ENCODE measurements around the gene ANK2.

ANK2 gene

DNA sequence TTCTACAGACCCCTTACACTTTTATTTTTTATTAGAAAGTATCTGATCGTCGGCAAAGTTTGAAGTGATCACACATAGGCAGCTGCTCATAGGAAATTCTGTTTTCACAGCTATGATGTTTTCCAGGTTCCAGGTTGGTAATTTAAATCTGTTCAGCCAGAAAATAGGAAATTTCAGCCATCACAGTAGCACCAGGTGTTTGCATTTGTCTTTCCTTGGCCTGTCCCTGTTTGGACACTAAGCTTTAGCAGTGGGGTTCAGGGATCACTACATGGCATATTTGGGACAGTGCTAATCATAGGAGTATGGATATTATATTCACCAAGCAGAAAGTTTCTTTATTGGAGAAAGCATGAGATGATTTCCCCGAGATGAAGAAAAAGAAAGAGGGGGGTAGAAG, 92.9 kb downstream of the ANK2 start:
- Histone ChIP-seq H3K4me1 (ENCODE audit: control insufficient read depth in 5 of 5, insufficient read depth in 5 of 5, low read length in 5 of 5) (peaks cover 0 to 18% (median 16%) of the 10 kb centered on the region in 5 donors), H3K9me3 (ENCODE audit: control insufficient read depth in 5 of 5, low read length in 5 of 5) (no peaks in the 10 kb centered on the region), H3K4me3 (ENCODE audit: low read depth in 1 of 5, low read length in 5 of 5) (no peak overlapping the region), H3K27me3 (ENCODE audit: control insufficient read depth in 5 of 5, insufficient read depth in 4 of 5, low read length in 5 of 5) (no peaks in the 10 kb centered on the region), H3K27ac (ENCODE audit: low read depth, low read length) (no peak overlapping the region), H3K36me3 (ENCODE audit: control insufficient read depth in 5 of 5, insufficient read depth in 5 of 5, low read length in 5 of 5) (no peaks in the 10 kb centered on the region), H3K9ac (ENCODE audit: low read length in 5 of 5) (no peak overlapping the region)

DNA sequence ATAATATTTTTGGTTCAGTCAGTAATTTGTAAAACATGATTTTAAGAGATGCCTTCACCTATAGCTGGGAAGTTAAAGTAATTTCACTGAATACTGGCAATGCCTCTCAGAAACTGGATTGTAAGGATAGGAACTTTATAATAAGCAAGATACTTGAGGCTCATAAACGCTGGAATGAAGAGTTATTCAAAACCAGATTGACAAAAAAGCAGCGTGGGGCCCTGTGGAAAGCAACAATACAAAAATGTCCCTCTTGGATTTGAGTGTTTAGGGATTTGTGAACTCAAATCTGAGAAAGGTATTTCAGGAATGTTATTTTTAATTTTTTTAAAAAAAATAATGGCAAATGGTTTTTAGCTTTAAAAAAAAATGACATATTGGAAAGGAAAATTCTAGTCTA, 94.6 kb downstream of the ANK2 start:
- Histone ChIP-seq H3K36me3 (ENCODE audit: control insufficient read depth in 5 of 5, insufficient read depth in 5 of 5, low read length in 5 of 5) (no peaks in the 10 kb centered on the region), H3K4me1 (ENCODE audit: control insufficient read depth in 5 of 5, insufficient read depth in 5 of 5, low read length in 5 of 5) (peaks cover 0 to 22% (median 18%) of the 10 kb centered on the region in 5 donors), H3K4me3 (ENCODE audit: low read depth in 1 of 5, low read length in 5 of 5) (no peak overlapping the region), H3K27me3 (ENCODE audit: control insufficient read depth in 5 of 5, insufficient read depth in 4 of 5, low read length in 5 of 5) (no peaks in the 10 kb centered on the region), H3K27ac (ENCODE audit: low read depth, low read length) (no peak overlapping the region), H3K9ac (ENCODE audit: low read length in 5 of 5) (no peak overlapping the region), H3K9me3 (ENCODE audit: control insufficient read depth in 5 of 5, low read length in 5 of 5) (no peaks in the 10 kb centered on the region)

DNA sequence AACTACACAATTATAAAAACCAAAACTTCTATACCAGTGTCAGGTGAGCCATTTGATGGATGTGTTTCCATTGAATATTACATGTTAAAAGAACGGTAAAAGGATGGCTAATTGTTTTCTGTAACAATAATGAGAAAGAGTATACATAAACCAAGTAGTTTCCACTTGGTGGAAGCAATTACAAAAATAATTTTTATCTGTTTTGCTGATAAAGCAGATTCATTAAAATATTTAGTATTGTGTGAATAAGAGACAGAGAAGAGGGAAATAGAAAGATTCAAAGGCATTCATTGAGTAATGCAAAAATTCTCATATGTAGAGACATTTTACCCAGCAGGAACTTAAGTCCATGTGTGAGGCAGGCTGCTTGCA, 95.7 kb downstream of the ANK2 start:
- H3K9me3 ChIP-seq (ENCODE audit: control insufficient read depth in 5 of 5, low read length in 5 of 5) = no peaks in the 10 kb centered on the region
- H3K9ac ChIP-seq (ENCODE audit: low read length in 5 of 5) = no peak overlapping the region
- no peaks in the 10 kb centered on the region for H3K27me3 ChIP-seq (ENCODE audit: control insufficient read depth in 5 of 5, insufficient read depth in 4 of 5, low read length in 5 of 5)
- no peak overlapping the region for H3K4me3 ChIP-seq (ENCODE audit: low read depth in 1 of 5, low read length in 5 of 5)
- H3K27ac ChIP-seq (ENCODE audit: low read depth, low read length) = no peak overlapping the region
- H3K4me1 ChIP-seq (ENCODE audit: control insufficient read depth in 5 of 5, insufficient read depth in 5 of 5, low read length in 5 of 5) = peaks cover 0 to 22% (median 18%) of the 10 kb centered on the region in 5 donors
- H3K36me3 ChIP-seq (ENCODE audit: control insufficient read depth in 5 of 5, insufficient read depth in 5 of 5, low read length in 5 of 5) = no peaks in the 10 kb centered on the region

DNA sequence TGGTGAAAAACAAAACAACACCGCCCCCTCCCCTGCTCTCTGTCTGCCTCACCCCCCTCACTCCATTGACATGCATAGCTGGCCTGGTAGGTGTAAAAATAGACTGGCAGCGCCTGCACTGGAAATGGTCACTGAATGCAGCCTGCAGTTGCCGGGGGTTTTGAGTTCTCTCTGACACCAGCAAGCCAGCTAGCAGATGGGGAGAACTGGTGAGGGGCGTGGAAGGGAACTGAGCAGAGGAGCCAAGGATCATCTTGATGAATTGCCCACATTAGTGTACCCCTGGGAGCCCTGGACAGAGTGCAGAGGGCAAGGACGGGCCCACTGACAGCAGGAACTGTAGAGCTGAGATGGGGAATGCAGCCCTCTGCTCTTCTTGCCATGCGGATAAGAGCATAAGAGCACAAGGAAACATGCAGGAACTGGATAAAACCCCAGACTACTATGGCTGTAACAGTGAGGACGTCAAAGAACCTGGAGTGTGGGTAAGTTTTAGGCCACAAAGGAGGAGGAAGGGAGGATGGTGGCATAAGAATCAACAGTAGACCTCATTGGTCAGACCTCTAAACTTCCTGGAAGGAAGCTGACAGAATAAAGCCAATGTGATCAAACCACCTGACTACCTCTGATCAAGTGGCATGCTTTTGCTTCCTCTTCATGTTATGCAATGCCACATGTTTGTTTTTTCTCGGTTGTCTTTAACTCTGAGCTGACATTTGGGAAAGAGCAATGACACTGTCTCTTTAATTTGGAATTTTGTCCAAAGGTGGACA, 96.3 kb downstream of the ANK2 start:
- H3K27me3 ChIP-seq (ENCODE audit: control insufficient read depth in 5 of 5, insufficient read depth in 4 of 5, low read length in 5 of 5) = no peaks in the 10 kb centered on the region
- H3K9me3 ChIP-seq (ENCODE audit: control insufficient read depth in 5 of 5, low read length in 5 of 5) = no peaks in the 10 kb centered on the region
- peak overlapping the region in 1 of 5 donors; percentile 1 for H3K4me3 ChIP-seq (ENCODE audit: low read depth in 1 of 5, low read length in 5 of 5)
- H3K9ac ChIP-seq (ENCODE audit: low read length in 5 of 5) = no peak overlapping the region
- peaks cover 0 to 22% (median 18%) of the 10 kb centered on the region in 5 donors for H3K4me1 ChIP-seq (ENCODE audit: control insufficient read depth in 5 of 5, insufficient read depth in 5 of 5, low read length in 5 of 5)
- H3K36me3 ChIP-seq (ENCODE audit: control insufficient read depth in 5 of 5, insufficient read depth in 5 of 5, low read length in 5 of 5) = no peaks in the 10 kb centered on the region
- H3K27ac ChIP-seq (ENCODE audit: low read depth, low read length) = peak overlapping the region; percentile 12

DNA sequence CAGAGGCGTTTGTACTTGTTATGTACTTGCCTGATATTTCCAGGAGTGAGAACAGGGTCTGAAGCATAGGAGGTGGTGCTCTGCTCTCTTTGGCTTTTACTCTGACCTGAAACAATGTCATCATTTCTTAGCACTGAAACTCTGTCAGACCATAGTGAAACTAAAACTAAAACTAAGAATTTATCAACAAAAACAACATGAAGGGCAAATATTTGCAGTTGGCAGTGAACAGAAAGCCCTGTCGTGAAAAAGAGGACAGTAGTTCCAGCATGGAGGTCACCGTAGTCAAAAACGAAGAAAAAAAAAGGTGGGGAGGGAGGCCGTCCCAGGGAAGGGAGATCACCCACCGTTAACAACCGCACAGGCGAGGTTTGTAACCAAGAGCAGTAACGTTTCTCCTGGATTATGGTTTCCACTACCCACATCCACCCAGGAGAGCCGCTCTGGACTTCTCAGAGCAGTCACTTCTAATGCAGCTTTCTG, 97.5 kb downstream of the ANK2 start:
- H3K27me3 ChIP-seq (ENCODE audit: control insufficient read depth in 5 of 5, insufficient read depth in 4 of 5, low read length in 5 of 5) = no peaks in the 10 kb centered on the region
- H3K27ac ChIP-seq (ENCODE audit: low read depth, low read length) = peak overlapping the region; percentile 79
- peak overlapping the region; percentile 55 to 78 (median 66) for H3K4me3 ChIP-seq (ENCODE audit: low read depth in 1 of 5, low read length in 5 of 5)
- H3K9me3 ChIP-seq (ENCODE audit: control insufficient read depth in 5 of 5, low read length in 5 of 5) = no peaks in the 10 kb centered on the region
- peaks cover 0 to 22% (median 18%) of the 10 kb centered on the region in 5 donors for H3K4me1 ChIP-seq (ENCODE audit: control insufficient read depth in 5 of 5, insufficient read depth in 5 of 5, low read length in 5 of 5)
- no peaks in the 10 kb centered on the region for H3K36me3 ChIP-seq (ENCODE audit: control insufficient read depth in 5 of 5, insufficient read depth in 5 of 5, low read length in 5 of 5)
- peak overlapping the region; percentile 48 to 69 (median 63) for H3K9ac ChIP-seq (ENCODE audit: low read length in 5 of 5)

DNA sequence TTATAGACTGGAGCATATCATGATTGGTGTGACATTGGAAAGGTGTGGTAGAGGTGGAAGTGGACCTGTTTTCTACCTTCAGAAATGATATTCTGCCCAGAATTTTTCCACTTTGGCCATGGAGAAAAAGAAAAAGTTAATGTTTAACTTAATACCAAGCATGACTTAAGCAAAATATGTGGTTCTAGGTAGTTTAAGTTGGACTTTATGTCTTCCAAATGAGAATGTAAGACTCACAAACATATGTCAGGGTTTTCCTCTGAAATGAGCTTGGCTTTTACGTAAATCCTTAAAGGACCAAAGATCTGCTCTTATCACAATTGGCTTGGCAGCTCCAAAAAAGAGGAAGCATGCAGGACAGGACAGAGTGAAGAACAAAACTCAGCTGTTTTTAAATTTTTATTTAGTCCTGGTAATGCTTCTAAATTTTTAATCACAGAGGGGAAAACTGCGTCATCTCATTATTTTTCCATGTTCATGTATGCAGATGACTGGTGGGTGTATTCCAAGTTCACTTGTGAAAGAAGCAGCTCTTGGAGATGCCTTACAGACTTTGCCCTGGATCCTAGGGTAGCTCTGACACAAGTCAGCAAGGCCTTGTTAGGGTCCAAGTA, 98.2 kb downstream of the ANK2 start:
- Histone ChIP-seq H3K4me1 (ENCODE audit: control insufficient read depth in 5 of 5, insufficient read depth in 5 of 5, low read length in 5 of 5) (peaks cover 0 to 22% (median 18%) of the 10 kb centered on the region in 5 donors), H3K27me3 (ENCODE audit: control insufficient read depth in 5 of 5, insufficient read depth in 4 of 5, low read length in 5 of 5) (no peaks in the 10 kb centered on the region), H3K9me3 (ENCODE audit: control insufficient read depth in 5 of 5, low read length in 5 of 5) (no peaks in the 10 kb centered on the region), H3K27ac (ENCODE audit: low read depth, low read length) (peak overlapping the region; percentile 79), H3K4me3 (ENCODE audit: low read depth in 1 of 5, low read length in 5 of 5) (peak overlapping the region; percentile 55 to 78 (median 66)), H3K9ac (ENCODE audit: low read length in 5 of 5) (peak overlapping the region in 3 of 5 donors; percentile 48 to 68 (median 63)), H3K36me3 (ENCODE audit: control insufficient read depth in 5 of 5, insufficient read depth in 5 of 5, low read length in 5 of 5) (no peaks in the 10 kb centered on the region)

DNA sequence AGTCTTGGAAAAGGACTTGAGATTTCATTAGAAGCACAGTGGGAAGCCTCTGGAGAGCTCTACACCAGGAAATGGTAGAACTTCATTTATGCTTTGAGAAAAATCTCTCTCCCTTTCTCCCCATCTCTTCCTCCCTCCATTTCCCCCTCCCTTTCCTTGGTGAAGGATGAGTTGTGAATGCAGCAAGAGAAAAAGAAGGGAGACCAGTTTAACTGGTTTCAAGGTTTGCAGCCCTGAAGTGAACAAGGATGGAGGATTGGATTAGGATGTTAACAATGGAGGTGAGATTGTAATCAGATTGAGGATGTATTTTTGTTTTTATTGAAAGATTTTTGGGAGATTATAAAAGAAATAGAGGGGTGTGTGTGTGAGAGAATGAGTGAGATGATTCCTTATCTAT, 99.5 kb downstream of the ANK2 start:
- Histone ChIP-seq H3K9me3 (ENCODE audit: control insufficient read depth in 5 of 5, low read length in 5 of 5) (no peaks in the 10 kb centered on the region), H3K36me3 (ENCODE audit: control insufficient read depth in 5 of 5, insufficient read depth in 5 of 5, low read length in 5 of 5) (no peaks in the 10 kb centered on the region), H3K9ac (ENCODE audit: low read length in 5 of 5) (no peak overlapping the region), H3K4me1 (ENCODE audit: control insufficient read depth in 5 of 5, insufficient read depth in 5 of 5, low read length in 5 of 5) (peaks cover 0 to 22% (median 18%) of the 10 kb centered on the region in 5 donors), H3K27me3 (ENCODE audit: control insufficient read depth in 5 of 5, insufficient read depth in 4 of 5, low read length in 5 of 5) (no peaks in the 10 kb centered on the region), H3K4me3 (ENCODE audit: low read depth in 1 of 5, low read length in 5 of 5) (no peak overlapping the region), H3K27ac (ENCODE audit: low read depth, low read length) (no peak overlapping the region)

DNA sequence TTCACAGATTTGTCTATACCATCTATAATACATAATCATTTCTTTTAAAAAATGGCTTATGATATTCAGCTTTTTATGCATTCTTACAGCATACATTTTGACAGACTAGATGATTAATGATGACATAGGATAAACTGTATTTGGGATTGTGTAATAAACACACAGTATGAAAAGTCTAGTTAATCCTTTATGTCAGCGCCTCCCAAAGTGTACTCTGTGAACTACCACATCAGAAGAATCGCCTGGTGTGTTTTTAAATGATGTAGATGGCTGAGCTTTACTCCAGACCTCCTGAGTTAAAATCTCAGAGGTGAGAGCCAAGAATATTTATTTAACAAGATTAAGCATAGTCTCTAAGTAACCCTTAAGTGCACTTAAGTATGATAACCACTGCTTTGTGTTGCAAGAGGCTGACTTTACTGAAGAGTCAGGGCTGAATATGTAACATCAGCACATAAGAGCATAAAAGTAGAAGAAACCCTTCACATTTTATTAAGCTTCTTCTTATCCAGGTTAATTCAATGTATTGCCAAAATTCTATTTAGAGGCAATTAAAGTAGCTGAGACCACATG, 104.2 kb downstream of the ANK2 start:
- no peaks in the 10 kb centered on the region for H3K9me3 ChIP-seq (ENCODE audit: control insufficient read depth in 5 of 5, low read length in 5 of 5)
- no peaks in the 10 kb centered on the region for H3K4me1 ChIP-seq (ENCODE audit: control insufficient read depth in 5 of 5, insufficient read depth in 5 of 5, low read length in 5 of 5)
- no peak overlapping the region for H3K4me3 ChIP-seq (ENCODE audit: low read depth in 1 of 5, low read length in 5 of 5)
- H3K36me3 ChIP-seq (ENCODE audit: control insufficient read depth in 5 of 5, insufficient read depth in 5 of 5, low read length in 5 of 5) = no peaks in the 10 kb centered on the region
- H3K27me3 ChIP-seq (ENCODE audit: control insufficient read depth in 5 of 5, insufficient read depth in 4 of 5, low read length in 5 of 5) = no peaks in the 10 kb centered on the region
- no peak overlapping the region for H3K9ac ChIP-seq (ENCODE audit: low read length in 5 of 5)
- no peak overlapping the region for H3K27ac ChIP-seq (ENCODE audit: low read depth, low read length)

DNA sequence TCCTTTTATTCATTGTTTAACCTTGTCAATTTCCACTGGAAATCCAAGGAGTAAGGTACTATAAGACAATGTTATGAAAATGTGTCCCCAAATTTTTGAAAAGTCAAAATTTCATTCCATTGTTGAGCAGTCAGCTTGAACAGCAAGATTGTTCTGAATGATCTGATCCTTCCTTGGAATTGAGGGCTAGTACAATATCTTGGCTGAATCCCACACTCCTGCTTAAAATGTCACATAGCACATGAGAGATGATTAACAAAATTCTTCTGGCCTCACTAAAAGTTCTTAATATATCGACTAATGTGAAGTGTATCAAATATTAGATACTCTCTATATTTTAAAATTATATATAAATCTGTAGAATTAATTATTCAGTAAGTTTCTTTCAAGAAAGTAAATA, 104.8 kb downstream of the ANK2 start:
- Histone ChIP-seq H3K27me3 (ENCODE audit: control insufficient read depth in 5 of 5, insufficient read depth in 4 of 5, low read length in 5 of 5) (no peaks in the 10 kb centered on the region), H3K9ac (ENCODE audit: low read length in 5 of 5) (no peak overlapping the region), H3K9me3 (ENCODE audit: control insufficient read depth in 5 of 5, low read length in 5 of 5) (no peaks in the 10 kb centered on the region), H3K36me3 (ENCODE audit: control insufficient read depth in 5 of 5, insufficient read depth in 5 of 5, low read length in 5 of 5) (no peaks in the 10 kb centered on the region), H3K4me1 (ENCODE audit: control insufficient read depth in 5 of 5, insufficient read depth in 5 of 5, low read length in 5 of 5) (no peaks in the 10 kb centered on the region), H3K4me3 (ENCODE audit: low read depth in 1 of 5, low read length in 5 of 5) (no peak overlapping the region), H3K27ac (ENCODE audit: low read depth, low read length) (no peak overlapping the region)

All from subcutaneous abdominal adipose tissue (tissue), 5 donors.